Uterus (tissue), 4 donors: ENCODE measurements around the gene SYCE3. TPM values are rescaled to one million over a fixed set of nuclear protein-coding genes. Genes with fewer than 3 reads are reported as not detected.

Source experiments
- DNase-seq, 2 donors: peaks; one replicate each; pipeline ENCODE4 v3.0.0-alpha.2; 2019 to 2020
- H3K27ac ChIP-seq, 2 donors: fragments of 200-600 bp; sonication (generic); 1 replicate in 1 of 2; 2 replicates in 1 of 2; pipeline ENCODE4 v1.5.1; 2016 to 2018
- H3K27me3 ChIP-seq, 2 donors: fragments of 200-600 bp; sonication (generic); one replicate each; pipeline ENCODE4 v1.5.1; 2018 to 2019; ENCODE audit warnings: control low read depth in 1 of 2
- H3K36me3 ChIP-seq, 2 donors: fragments of 200-600 bp; sonication (generic); one replicate each; pipeline ENCODE4 v1.5.1; 2019; ENCODE audit warnings: control low read depth in 1 of 2
- H3K4me1 ChIP-seq, 2 donors: fragments of 200-600 bp; sonication (generic); one replicate each; pipeline ENCODE4 v1.5.1; 2018 to 2019; ENCODE audit warnings: control low read depth in 1 of 2
- H3K4me3 ChIP-seq, 2 donors: fragments of 200-600 bp; sonication (generic); 1 replicate in 1 of 2; 2 replicates in 1 of 2; pipeline ENCODE4 v1.5.1; 2018 to 2019; ENCODE audit warnings: mild to moderate bottlenecking in 1 of 2
- H3K9me3 ChIP-seq, 2 donors: fragments of 200-600 bp; sonication (generic); one replicate each; pipeline ENCODE4 v1.5.1; 2019; ENCODE audit warnings: control low read depth in 1 of 2
- CTCF ChIP-seq, 4 experiments: fragments of 200-600 bp in 2 of 4; fragments of 450-650 bp in 2 of 4; sonication (generic) in 2 of 4; IDR thresholded peaks; one replicate each; pipeline ENCODE4 v1.5.1; 2016 to 2019; ENCODE audit warnings: antibody characterized with exemption in 4 of 4, mild to moderate bottlenecking in 2 of 4, moderate library complexity in 1 of 4
- POLR2A ChIP-seq, 2 donors: fragments of 450-650 bp; IDR thresholded peaks; one replicate each; pipeline ENCODE4 v1.6.1; 2016; ENCODE audit warnings: antibody characterized with exemption in 2 of 2, mild to moderate bottlenecking in 1 of 2, moderate library complexity in 1 of 2
- intact Hi-C: fragments of 100-400 bp; cut with DNase I; formaldehyde crosslinking; loops from one replicate; pipeline ENCODE4 v1.15.1; 2023; ENCODE audit warnings: low total_unique reads
- total RNA-seq, 4 donors: library from RNA; depleted of rRNA in 3 of 4; stranded (reverse); fragments of >200 nt in 3 of 4; gene quantifications; one replicate each; pipeline versions ENCODE4 v1.1.0 to v1.2.4, GENCODE V29; 2014 to 2023
- donor health status: DM: yes; HTN: yes; CAD: no.

Gene SYCE3
- total RNA-seq, 4 donors from 2014 or later = not detected

- Histone ChIP-seq H3K4me1 (no peaks in the 10 kb centered on the region), H3K4me3 (no peak overlapping the region), H3K27me3 (no peaks in the 10 kb centered on the region), H3K9me3 (no peaks in the 10 kb centered on the region), H3K36me3 (no peaks in the 10 kb centered on the region), H3K27ac (no peak overlapping the region)
- TF ChIP-seq CTCF (IDR thresholded peaks at IDR 0.05) (no peak), POLR2A (IDR thresholded peaks at IDR 0.05) (no peak)
- intact Hi-C loops = no loop called here
- no peak for DNase-seq
Measured at GRCh38 chr22:50575426-50575941, 12.8 kb upstream of the SYCE3 start.

GRCh38 chr22:50574383-50574755, 11.7 kb upstream of the SYCE3 start:
- Histone ChIP-seq H3K36me3 (no peaks in the 10 kb centered on the region), H3K27me3 (no peaks in the 10 kb centered on the region), H3K9me3 (no peaks in the 10 kb centered on the region), H3K27ac (no peak overlapping the region), H3K4me3 (no peak overlapping the region), H3K4me1 (no peaks in the 10 kb centered on the region)
- TF ChIP-seq POLR2A (IDR thresholded peaks at IDR 0.05) = no peak
- no peak for DNase-seq
- intact Hi-C loops = no loop called here

- H3K4me1 ChIP-seq = no peaks in the 10 kb centered on the region
- H3K4me3 ChIP-seq = no peak overlapping the region
- no peak for TF ChIP-seq CTCF (IDR thresholded peaks at IDR 0.05)
- no peak for TF ChIP-seq POLR2A (IDR thresholded peaks at IDR 0.05)
- H3K36me3 ChIP-seq = no peaks in the 10 kb centered on the region
- intact Hi-C loops = no loop called here
- H3K27ac ChIP-seq = no peak overlapping the region
- no peaks in the 10 kb centered on the region for H3K27me3 ChIP-seq
- no peak for DNase-seq
- no peaks in the 10 kb centered on the region for H3K9me3 ChIP-seq
Measured at GRCh38 chr22:50573491-50574382, 11.0 kb upstream of the SYCE3 start.

- Histone ChIP-seq H3K9me3 (no peaks in the 10 kb centered on the region), H3K27ac (no peak overlapping the region), H3K4me1 (no peaks in the 10 kb centered on the region), H3K27me3 (no peaks in the 10 kb centered on the region), H3K36me3 (no peaks in the 10 kb centered on the region), H3K4me3 (no peak overlapping the region)
- no peak for TF ChIP-seq CTCF (IDR thresholded peaks at IDR 0.05)
- TF ChIP-seq POLR2A (IDR thresholded peaks at IDR 0.05) = no peak
- intact Hi-C loops = no loop called here
- DNase-seq = no peak
Measured at GRCh38 chr22:50572965-50573364, 10.2 kb upstream of the SYCE3 start.

- Histone ChIP-seq H3K27me3 (no peaks in the 10 kb centered on the region), H3K27ac (no peak overlapping the region), H3K9me3 (no peaks in the 10 kb centered on the region), H3K4me3 (no peak overlapping the region), H3K4me1 (no peaks in the 10 kb centered on the region), H3K36me3 (no peaks in the 10 kb centered on the region)
- DNase-seq = no peak
- intact Hi-C loops = no loop called here
- TF ChIP-seq POLR2A (IDR thresholded peaks at IDR 0.05) = no peak
- TF ChIP-seq CTCF (IDR thresholded peaks at IDR 0.05) = no peak
Measured at GRCh38 chr22:50571264-50572175, 8.8 kb upstream of the SYCE3 start.
